Prostate gland (tissue), 2 donors: ENCODE data around the gene WBP1.

Experiments
- POLR2A ChIP-seq: fragments of 450-650 bp; IDR thresholded peaks from one replicate; pipeline ENCODE4 v1.6.1; 2016; ENCODE audit warnings: antibody characterized with exemption, mild to moderate bottlenecking
- TF ChIP-seq, protein P1 (sequence below), 4 experiments: fragments of 200-600 bp in 2 of 4; fragments of 450-650 bp in 2 of 4; sonication (generic) in 2 of 4; IDR thresholded peaks; 1 replicate in 3 of 4; 2 replicates in 1 of 4; pipeline ENCODE4 v1.5.1; 2016 to 2019; ENCODE audit warnings: antibody characterized with exemption in 4 of 4, mild to moderate bottlenecking in 2 of 4, moderate library complexity in 2 of 4

DNA sequence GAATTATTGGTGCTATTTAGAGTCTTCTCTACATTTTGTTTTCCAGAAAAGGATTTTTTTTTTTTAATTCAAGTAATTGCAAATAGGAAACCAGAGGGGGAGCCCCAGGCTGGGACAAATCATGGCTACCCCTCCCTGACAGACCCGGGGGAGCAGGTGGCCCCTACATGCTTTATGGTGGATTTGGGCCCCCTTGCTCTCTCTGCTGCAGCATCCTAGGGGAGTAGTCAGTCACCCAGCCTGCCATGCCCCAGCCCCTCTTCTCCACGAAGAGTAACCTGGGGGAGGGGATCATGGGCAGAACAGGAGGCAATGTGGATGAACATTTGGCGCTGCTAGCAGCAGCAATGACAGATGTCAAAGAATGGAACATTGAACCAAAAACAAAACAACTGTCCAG, 41.5 kb upstream of the WBP1 start:
- TF ChIP-seq POLR2A = no peak
- TF ChIP-seq, protein P1, sequence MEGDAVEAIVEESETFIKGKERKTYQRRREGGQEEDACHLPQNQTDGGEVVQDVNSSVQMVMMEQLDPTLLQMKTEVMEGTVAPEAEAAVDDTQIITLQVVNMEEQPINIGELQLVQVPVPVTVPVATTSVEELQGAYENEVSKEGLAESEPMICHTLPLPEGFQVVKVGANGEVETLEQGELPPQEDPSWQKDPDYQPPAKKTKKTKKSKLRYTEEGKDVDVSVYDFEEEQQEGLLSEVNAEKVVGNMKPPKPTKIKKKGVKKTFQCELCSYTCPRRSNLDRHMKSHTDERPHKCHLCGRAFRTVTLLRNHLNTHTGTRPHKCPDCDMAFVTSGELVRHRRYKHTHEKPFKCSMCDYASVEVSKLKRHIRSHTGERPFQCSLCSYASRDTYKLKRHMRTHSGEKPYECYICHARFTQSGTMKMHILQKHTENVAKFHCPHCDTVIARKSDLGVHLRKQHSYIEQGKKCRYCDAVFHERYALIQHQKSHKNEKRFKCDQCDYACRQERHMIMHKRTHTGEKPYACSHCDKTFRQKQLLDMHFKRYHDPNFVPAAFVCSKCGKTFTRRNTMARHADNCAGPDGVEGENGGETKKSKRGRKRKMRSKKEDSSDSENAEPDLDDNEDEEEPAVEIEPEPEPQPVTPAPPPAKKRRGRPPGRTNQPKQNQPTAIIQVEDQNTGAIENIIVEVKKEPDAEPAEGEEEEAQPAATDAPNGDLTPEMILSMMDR (IDR thresholded peaks at IDR 0.05) = no peak
